ENCODE results near the gene B4GALT2.
A peak's percentile ranks its signal among the peaks of the same experiment; 100 is the strongest.

B4GALT2 gene

GRCh38 chr1:44012941-44013609 is 34.1 kb downstream of the B4GALT2 start:
- DNase-seq = no peak

GRCh38 chr1:44013949-44014348 is 34.9 kb downstream of the B4GALT2 start:
- DNase-seq = no peak

GRCh38 chr1:44014365-44015104 is 35.5 kb downstream of the B4GALT2 start:
- no peak for DNase-seq

GRCh38 chr1:44015206-44015605 is 36.2 kb downstream of the B4GALT2 start:
- DNase-seq = no peak

- no peak for DNase-seq
Observed at GRCh38 chr1:44016041-44016889, 37.3 kb downstream of the B4GALT2 start.

GRCh38 chr1:44016890-44017400 is 37.9 kb downstream of the B4GALT2 start:
- DNase-seq = no peak

GRCh38 chr1:44019466-44019948 is 40.5 kb downstream of the B4GALT2 start:
- no peak for DNase-seq

GRCh38 chr1:44020464-44020863 is 41.5 kb downstream of the B4GALT2 start:
- DNase-seq = no peak

- DNase-seq = no peak
Observed at GRCh38 chr1:44021156-44021555, 42.1 kb downstream of the B4GALT2 start.

GRCh38 chr1:44021581-44022321 is 42.7 kb downstream of the B4GALT2 start:
- DNase-seq = no peak

- DNase-seq = no peak
Observed at GRCh38 chr1:44024031-44024902, 45.3 kb downstream of the B4GALT2 start.

- no peak for DNase-seq
Observed at GRCh38 chr1:44024903-44025525, 46.0 kb downstream of the B4GALT2 start.

GRCh38 chr1:44025816-44026215 is 46.8 kb downstream of the B4GALT2 start:
- DNase-seq = no peak

- no peak for DNase-seq
Observed at GRCh38 chr1:44027320-44027719, 48.3 kb downstream of the B4GALT2 start.

GRCh38 chr1:44029260-44029910 is 50.4 kb downstream of the B4GALT2 start:
- DNase-seq = peak; percentile 55

GRCh38 chr1:44029911-44030604 is 51.0 kb downstream of the B4GALT2 start:
- DNase-seq = peak; percentile 75

- no peak for DNase-seq
Observed at GRCh38 chr1:44030605-44031251, 51.7 kb downstream of the B4GALT2 start.

GRCh38 chr1:44031252-44032169 is 52.5 kb downstream of the B4GALT2 start, which contains the start of gene SLC6A9:
TSS of gene SLC6A9 (minus strand) at chr1:44031462. CDS start at chr1:44024277, 7,185 bp downstream.
- DNase-seq = peak; percentile 42
